AG04450 (cell line): ENCODE results near the gene DNAJC30. TPM values are rescaled to one million over a fixed set of nuclear protein-coding genes. Genes with fewer than 3 reads are reported as not detected.
"Not testable (repeated sequence)": the region's sequence is repeated elsewhere in the genome, so short reads cannot be mapped to it uniquely, and the experiment has no call there.

Experiments used
- CTCF ChIA-PET: fragments of 300-600, 350-600 bp; formaldehyde crosslinking; extraction: SDS; loops from one replicate; lab custom pipeline; 2022; ENCODE audit warnings: antibody characterized with exemption, inconsistent platforms; lab: Charles Lee
- POLR2A ChIA-PET: fragments of 350-600 bp; formaldehyde crosslinking; extraction: SDS; loops from one replicate; lab custom pipeline; 2021; ENCODE audit warnings: antibody characterized with exemption, inconsistent platforms; lab: Yijun Ruan, JAX
- DNase-seq: peaks from one replicate; pipeline ENCODE4 v3.0.0-alpha.2; 2011; ENCODE audit warnings: low read depth, low spot score
- H3K27ac ChIP-seq: one replicate; pipeline ENCODE4 v1.5.1; 2012; ENCODE audit warnings: low read depth, low read length, control low read depth
- H3K27me3 ChIP-seq: one replicate; pipeline ENCODE4 v1.6.0; 2012; ENCODE audit warnings: low read length; ENCODE audit not compliant: control insufficient read depth, insufficient read depth
- H3K4me3 ChIP-seq: 2 replicates; pipeline ENCODE4 v1.5.1; 2011; ENCODE audit warnings: mild to moderate bottlenecking, low read depth, low read length, control low read depth
- H3K9me3 ChIP-seq: 2 replicates; pipeline ENCODE4 v1.5.1; 2012; ENCODE audit warnings: low read length; ENCODE audit not compliant: control insufficient read depth, insufficient read depth
- CTCF ChIP-seq: IDR thresholded peaks from 2 replicates; pipeline ENCODE4 v1.5.1; 2011; ENCODE audit warnings: low read depth, low read length, control low read depth, inconsistent platforms
- polyA plus RNA-seq: library from polyadenylated mRNA; depleted of rRNA; stranded (reverse); fragments of >200 nt; gene quantifications from 2 replicates; pipeline ENCODE4 v1.2.3, GENCODE V29; 2011

DNAJC30 gene
- polyA plus RNA-seq, 1 experiment: 5.9 TPM

GRCh38 chr7:73727952-73728351 is 44.7 kb upstream of the DNAJC30 start:
- no peak for DNase-seq
- ChIA-PET CTCF (interaction anchor here (1.0 to 2.6 kb wide), 3 partner anchors 48 to 121 kb away, joined by 3 to 22 read pairs (median 6); no protein-coding TSS in a partner anchor), POLR2A (no interaction called here)
- no peak for TF ChIP-seq CTCF
- Histone ChIP-seq H3K9me3 (no peaks in the 10 kb centered on the region), H3K4me3 (no peak overlapping the region), H3K27ac (no peak overlapping the region), H3K27me3 (peaks cover 2% of the 10 kb centered on the region)

GRCh38 chr7:73726083-73726466 is 42.8 kb upstream of the DNAJC30 start:
- no peak for TF ChIP-seq CTCF
- H3K27me3 ChIP-seq: peaks cover 8% of the 10 kb centered on the region
- H3K27ac ChIP-seq: no peak overlapping the region
- H3K9me3 ChIP-seq: no peaks in the 10 kb centered on the region
- POLR2A ChIA-PET: interaction anchor here (1.2 kb wide), 1 partner anchor 119 kb away, joined by 3 read pairs; no protein-coding TSS in a partner anchor
- no peak overlapping the region for H3K4me3 ChIP-seq
- CTCF ChIA-PET: interaction anchor here (0.5 to 4.6 kb wide), 11 partner anchors 8 to 138 kb away, joined by 3 to 93 read pairs (median 6); partner anchors contain the start of gene ABHD11
- DNase-seq: no peak

GRCh38 chr7:73723813-73724212 is 40.6 kb upstream of the DNAJC30 start:
- no peak for DNase-seq
- Histone ChIP-seq H3K27ac (no peak overlapping the region), H3K9me3 (no peaks in the 10 kb centered on the region; the same call in 1 of the 2 replicates), H3K27me3 (peaks cover 8% of the 10 kb centered on the region), H3K4me3 (no peak overlapping the region)
- ChIA-PET CTCF (interaction anchor here (0.7 to 4.6 kb wide), 2 partner anchors 117 to 303 kb away, joined by 3 to 93 read pairs; no protein-coding TSS in a partner anchor), POLR2A (no interaction called here)
- TF ChIP-seq CTCF: no peak

GRCh38 chr7:73722785-73723184 is 39.5 kb upstream of the DNAJC30 start:
- CTCF ChIA-PET: interaction anchor here (4.6 kb wide), 1 partner anchor 116 kb away, joined by 93 read pairs; no protein-coding TSS in a partner anchor

GRCh38 chr7:73722182-73722581 is 38.9 kb upstream of the DNAJC30 start:
- H3K9me3 ChIP-seq, H3K27ac ChIP-seq, DNase-seq, H3K27me3 ChIP-seq, H3K4me3 ChIP-seq, POLR2A ChIA-PET: not testable (repeated sequence)
- CTCF ChIA-PET: interaction anchor here (1.0 kb wide), 1 partner anchor 115 kb away, joined by 3 read pairs; no protein-coding TSS in a partner anchor

More at GRCh38 chr7:73722785-73723184, 39.5 kb upstream of the DNAJC30 start:
- Histone ChIP-seq H3K27ac (no peak overlapping the region), H3K27me3 (peaks cover 8% of the 10 kb centered on the region), H3K4me3 (no peak overlapping the region), H3K9me3 (no peaks in the 10 kb centered on the region; the same call in 1 of the 2 replicates)
- no peak for TF ChIP-seq CTCF
- DNase-seq: no peak
- POLR2A ChIA-PET: no interaction called here
